Uterus (tissue), 2 donors: ENCODE data around the gene LORICRIN.

Experiments used
- POLR2A ChIP-seq, 2 donors: fragments of 450-650 bp; IDR thresholded peaks; one replicate each; pipeline ENCODE4 v1.6.1; 2016; ENCODE audit warnings: antibody characterized with exemption in 2 of 2, mild to moderate bottlenecking in 1 of 2, moderate library complexity in 1 of 2
- TF ChIP-seq, protein P1 (sequence below), 4 experiments: fragments of 200-600 bp in 2 of 4; fragments of 450-650 bp in 2 of 4; sonication (generic) in 2 of 4; IDR thresholded peaks; one replicate each; pipeline ENCODE4 v1.5.1; 2016 to 2019; ENCODE audit warnings: antibody characterized with exemption in 4 of 4, mild to moderate bottlenecking in 2 of 4, moderate library complexity in 1 of 4

DNA sequence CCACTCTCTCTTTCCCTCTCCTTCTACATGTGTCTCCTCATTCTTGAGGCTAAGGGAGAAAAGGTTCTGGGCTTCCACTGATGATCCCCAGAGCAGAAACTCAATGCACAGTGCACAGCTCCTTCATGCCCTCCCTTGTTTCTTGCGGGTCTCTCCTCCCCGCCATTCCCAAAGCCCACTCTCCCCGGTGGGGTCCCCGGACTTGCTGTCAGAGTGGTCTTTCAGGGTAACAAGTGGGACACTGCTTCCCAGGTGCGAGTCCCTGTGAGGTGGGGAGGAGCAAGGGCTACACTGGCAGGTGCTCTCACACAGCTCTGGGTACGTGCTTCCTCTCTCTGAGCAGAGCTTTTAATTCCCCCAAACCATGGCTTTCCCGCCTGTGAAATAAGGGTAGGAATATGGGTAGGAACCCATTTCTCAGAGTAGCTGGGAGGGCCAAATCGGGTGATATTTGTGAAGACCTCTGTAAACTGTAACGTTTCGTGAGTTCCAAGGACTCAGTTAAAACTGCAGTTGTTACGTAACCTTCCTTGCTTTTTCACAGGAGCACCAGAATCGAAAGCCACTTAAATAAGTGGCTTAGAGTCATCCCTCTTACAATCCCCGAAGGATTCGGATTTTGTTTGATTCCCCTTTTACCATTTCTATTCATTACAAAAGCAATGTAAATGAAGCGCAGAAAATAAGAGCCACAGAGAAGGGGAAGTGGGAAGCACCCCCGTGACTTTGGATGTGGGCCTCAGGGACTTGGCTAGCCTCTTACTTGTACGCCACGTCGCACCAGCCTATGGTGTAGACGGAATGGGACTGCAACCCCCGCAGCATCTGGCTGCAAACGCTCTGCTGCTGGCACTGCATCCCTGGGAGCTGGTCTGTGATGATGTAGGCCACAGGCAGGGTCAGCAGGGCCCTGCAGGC, 47.1 kb downstream of the LORICRIN start:
- TF ChIP-seq, protein P1, sequence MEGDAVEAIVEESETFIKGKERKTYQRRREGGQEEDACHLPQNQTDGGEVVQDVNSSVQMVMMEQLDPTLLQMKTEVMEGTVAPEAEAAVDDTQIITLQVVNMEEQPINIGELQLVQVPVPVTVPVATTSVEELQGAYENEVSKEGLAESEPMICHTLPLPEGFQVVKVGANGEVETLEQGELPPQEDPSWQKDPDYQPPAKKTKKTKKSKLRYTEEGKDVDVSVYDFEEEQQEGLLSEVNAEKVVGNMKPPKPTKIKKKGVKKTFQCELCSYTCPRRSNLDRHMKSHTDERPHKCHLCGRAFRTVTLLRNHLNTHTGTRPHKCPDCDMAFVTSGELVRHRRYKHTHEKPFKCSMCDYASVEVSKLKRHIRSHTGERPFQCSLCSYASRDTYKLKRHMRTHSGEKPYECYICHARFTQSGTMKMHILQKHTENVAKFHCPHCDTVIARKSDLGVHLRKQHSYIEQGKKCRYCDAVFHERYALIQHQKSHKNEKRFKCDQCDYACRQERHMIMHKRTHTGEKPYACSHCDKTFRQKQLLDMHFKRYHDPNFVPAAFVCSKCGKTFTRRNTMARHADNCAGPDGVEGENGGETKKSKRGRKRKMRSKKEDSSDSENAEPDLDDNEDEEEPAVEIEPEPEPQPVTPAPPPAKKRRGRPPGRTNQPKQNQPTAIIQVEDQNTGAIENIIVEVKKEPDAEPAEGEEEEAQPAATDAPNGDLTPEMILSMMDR (IDR thresholded peaks at IDR 0.05): no peak
- TF ChIP-seq POLR2A (IDR thresholded peaks at IDR 0.05): no peak
